IPS-18c (cell line): ENCODE data around the gene OR8B3.
"Not testable (repeated sequence)": the region's sequence is repeated elsewhere in the genome, so short reads cannot be mapped to it uniquely, and the experiment has no call there.

Experiments used
- H3K4me3 ChIP-seq: 2 replicates; pipeline ENCODE4 v1.7.0; 2013; ENCODE audit warnings: low read depth, mild to moderate bottlenecking, low read length, moderate library complexity; ENCODE audit not compliant: insufficient read depth
- H3K9me3 ChIP-seq: one replicate; pipeline ENCODE4 v1.6.1; 2013; ENCODE audit warnings: mild to moderate bottlenecking, low read length, moderate library complexity; ENCODE audit not compliant: control insufficient read depth, insufficient read depth

Gene OR8B3

GRCh38 chr11:124398924-124399323 is at the start of gene OR8B3:
Gene OR8B3, minus strand, starts transcription at chr11:124399024. Its CDS starts 1,673 bp downstream, at chr11:124397351.
- Histone ChIP-seq H3K4me3 (no peak within 1 kb of the TSS), H3K9me3 (no peaks in the 10 kb centered on the region)

- Histone ChIP-seq H3K9me3 (no peaks in the 10 kb centered on the region), H3K4me3 (no peak overlapping the region)
Observed at GRCh38 chr11:124446916-124447315, 48.1 kb upstream of the OR8B3 start.

DNA sequence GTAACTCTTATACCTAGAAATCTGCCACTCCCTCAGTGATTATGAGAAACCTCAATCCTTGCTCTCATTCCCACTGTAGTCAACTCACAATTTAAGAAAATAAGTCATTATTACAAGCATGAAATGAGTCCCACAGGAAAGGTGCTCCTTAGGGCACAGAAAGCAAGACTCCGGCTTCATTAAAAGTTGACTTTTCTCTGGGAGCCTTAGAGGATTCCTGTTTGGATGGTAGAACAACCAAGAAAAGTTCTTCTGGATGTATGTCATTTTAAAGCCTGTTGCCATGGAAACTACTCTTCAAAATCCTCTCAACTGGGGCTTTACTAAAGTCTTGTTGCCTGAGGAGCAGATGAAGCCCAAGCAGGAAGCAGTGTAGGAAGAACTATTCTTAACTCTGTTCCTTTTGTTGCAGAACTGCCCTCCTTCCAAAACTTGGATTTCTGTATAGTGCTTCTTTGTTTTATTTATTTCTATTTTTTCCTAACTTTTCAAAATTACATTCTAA is 46.9 kb upstream of the OR8B3 start, which contains the start of gene OR8B8:
Gene OR8B8, minus strand, starts transcription at position 51 of the 505 bp plus-strand sequence. CDS start 4,611 bp downstream, outside the sequence.
- no peak within 1 kb of the TSS for H3K4me3 ChIP-seq
- no peaks in the 10 kb centered on the region for H3K9me3 ChIP-seq

DNA sequence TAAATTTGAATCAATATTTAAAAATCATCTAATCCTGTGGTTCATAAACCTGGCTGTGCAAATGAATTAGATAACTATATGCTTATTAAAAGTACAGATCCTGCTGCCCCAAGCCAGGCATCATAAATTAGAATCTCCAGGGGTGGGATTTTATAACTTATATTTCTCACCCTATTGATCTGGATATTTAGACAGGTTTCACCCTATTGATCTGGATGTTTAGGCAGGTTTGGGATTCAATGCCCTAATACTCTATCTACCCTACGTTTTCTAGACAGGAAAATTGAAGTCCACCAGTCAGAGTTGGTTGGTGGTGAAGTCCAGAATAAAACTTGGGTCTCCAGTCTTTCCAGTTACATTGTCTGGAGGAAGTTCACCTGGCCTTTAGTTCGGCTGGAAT is 44.0 kb upstream of the OR8B3 start:
- H3K4me3 ChIP-seq = no peak overlapping the region
- no peaks in the 10 kb centered on the region for H3K9me3 ChIP-seq

DNA sequence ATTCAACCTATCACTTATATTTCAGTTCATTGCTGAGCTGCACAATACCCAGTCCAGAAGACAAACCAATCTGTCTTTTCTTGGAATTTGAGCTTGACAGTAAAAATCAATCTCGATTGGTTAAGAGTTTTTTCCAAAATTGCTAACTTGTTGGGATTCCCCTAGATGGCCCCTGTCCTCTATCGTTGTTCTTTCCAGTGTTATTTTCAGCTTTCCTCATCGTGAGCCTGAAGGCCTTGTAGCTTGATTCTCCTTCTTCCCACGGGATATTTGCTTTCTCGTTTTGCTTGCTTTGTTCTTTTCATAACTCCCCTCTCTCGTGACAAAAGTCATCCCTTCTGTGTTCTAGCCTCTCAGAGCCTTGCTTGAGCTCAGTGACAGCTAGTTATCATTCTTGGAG is 43.6 kb upstream of the OR8B3 start:
- Histone ChIP-seq H3K9me3 (no peaks in the 10 kb centered on the region), H3K4me3 (no peak overlapping the region)

DNA sequence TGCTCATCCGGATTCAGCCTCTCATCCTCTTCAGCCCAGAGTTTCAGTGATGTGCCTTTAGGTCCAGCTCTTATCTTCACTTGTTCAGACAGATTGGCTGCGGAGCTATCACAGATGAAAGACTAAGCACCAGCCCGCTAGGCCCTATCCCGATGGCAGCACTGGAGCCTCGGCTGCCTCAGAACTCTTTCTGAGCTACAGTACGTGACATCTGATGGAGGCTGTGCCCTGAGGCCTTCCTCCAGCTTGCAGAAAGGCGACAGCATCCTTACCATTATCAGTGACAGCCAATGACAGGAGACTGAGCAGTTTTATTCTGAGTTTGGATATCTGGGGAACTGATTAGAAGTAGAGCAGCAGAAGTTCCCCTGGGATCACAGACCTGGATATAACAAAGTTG is 42.7 kb upstream of the OR8B3 start:
- H3K4me3 ChIP-seq = no peak overlapping the region
- no peaks in the 10 kb centered on the region for H3K9me3 ChIP-seq

DNA sequence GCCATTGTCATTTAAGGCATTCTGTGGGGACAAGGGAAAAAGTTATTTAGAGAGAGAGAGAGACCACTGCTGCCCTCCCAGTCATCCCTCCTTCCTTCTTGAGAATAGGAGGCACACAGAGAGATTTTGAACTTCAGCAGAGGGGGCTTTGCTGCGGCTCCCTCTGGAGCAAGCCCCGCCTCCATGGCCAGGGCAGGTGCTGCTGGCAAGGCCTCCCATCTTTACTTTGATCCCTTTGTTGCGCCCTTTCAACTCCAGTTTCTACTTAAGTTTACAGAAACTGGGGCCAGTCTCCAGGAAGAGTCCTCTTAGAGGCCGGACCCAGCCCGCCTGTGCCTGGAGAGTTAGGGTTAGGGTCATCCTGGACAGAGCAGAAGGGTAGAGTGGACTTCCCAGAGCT is 42.3 kb upstream of the OR8B3 start:
- Histone ChIP-seq H3K4me3 (no peak overlapping the region), H3K9me3 (no peaks in the 10 kb centered on the region)

DNA sequence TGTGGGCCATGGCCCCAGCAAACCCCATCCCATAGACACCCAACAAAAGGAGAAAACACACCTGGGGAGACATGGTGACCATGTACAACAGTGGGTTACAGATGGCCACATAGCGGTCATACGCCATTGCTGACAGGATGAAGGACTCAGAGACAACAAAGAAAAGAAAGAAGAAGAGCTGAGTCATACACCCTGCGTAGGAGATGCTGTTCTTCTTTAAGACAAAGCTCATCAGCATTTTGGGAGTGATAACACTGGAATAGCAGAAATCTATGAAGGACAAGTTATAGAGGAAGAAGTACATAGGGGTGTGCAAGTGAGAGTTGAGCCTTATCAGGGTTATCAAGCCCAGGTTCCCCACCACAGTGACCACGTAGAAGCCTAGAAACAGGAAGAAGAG is 41.8 kb upstream of the OR8B3 start:
- no peak overlapping the region for H3K4me3 ChIP-seq

DNA sequence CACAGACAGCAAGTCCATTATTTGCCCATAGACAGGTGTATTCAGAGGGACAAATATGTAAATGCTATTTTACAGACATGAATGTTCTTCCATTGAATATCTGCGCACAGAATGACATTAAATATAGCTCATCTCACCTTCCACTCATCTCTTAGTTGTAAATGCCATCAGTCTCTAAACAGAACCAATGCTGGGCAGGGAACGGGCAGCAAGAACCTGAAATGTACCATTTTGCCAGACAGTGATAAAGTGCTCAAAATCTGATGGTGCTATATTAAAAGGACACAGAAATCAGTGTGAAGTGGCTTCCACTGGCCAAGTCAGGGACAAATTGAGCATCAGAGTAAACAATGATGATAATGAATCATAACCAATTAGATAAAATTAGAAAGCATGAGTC is 35.9 kb upstream of the OR8B3 start:
- Histone ChIP-seq H3K4me3 (no peak overlapping the region), H3K9me3 (peaks cover 4% of the 10 kb centered on the region)

More for the DNA sequence above, 41.8 kb upstream of the OR8B3 start:
- no peaks in the 10 kb centered on the region for H3K9me3 ChIP-seq

DNA sequence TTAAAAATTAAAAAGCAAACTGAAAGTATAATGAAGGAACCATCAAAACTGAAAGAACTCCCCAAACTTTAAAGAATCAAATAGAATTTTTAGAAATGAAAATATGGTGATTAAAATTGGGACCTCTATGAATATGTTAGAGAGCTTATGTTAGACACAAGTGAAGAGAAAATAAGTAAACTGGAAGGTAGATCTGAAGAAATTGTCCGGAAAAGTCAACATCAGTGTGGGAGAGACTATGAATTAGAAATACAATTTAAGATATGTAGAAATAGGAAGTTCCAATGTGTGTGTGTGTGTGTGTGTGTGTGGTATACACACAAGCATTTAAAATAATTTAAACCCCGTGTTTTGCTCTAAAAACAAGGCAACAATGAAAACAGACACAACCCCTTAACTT is 30.8 kb upstream of the OR8B3 start:
- peaks cover 4% of the 10 kb centered on the region for H3K9me3 ChIP-seq
- H3K4me3 ChIP-seq = no peak overlapping the region

DNA sequence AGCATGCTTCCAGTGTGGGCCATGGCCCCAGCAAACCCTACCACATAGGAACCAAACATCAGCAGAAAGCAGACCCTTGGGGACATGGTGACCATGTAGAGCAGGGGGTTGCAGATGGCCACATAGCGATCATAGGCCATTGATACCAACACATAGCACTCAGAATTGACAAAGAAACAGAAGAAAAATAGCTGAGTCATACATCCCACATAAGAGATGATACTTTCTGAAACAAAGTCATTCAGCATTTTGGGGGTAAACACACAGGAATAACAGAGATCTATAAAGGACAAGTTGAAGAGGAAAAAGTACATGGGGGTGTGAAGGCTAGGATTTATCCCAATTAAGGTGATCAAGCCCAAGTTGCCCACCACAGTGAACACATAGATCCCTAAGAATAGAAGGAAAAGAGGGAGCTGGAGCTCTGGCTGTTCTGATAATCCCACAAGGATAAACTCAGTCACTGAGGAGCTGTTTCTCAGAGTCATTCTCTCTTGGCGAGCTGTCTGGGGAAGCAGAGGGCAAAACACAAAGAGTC is 25.6 kb upstream of the OR8B3 start, which contains the start of gene OR8B4:
Gene OR8B4, minus strand, starts transcription at position 488 of the 538 bp plus-strand sequence. Its CDS starts 0 bp downstream, at position 488.
- Histone ChIP-seq H3K4me3 (no peak within 1 kb of the TSS), H3K9me3 (no peaks in the 10 kb centered on the region)

DNA sequence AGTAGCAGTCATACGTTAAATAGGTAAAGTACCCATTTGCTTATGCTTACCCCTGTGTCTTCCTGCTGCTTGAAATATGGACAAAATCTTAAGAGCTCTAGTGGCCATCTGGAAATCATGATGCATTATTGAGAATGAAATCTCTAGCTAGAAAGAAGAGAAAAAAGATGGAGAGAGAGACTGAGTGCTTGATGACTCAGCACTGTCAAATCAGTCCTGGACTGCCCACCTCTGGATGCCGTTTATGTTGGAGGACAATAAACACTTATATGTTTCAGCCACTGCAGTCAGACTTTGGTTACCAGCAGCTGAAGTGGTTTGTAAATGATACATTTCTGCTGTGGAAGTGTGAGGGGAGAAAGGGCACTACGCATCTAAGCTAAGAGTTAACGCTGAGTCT is 22.2 kb upstream of the OR8B3 start:
- H3K9me3 ChIP-seq = no peaks in the 10 kb centered on the region

DNA sequence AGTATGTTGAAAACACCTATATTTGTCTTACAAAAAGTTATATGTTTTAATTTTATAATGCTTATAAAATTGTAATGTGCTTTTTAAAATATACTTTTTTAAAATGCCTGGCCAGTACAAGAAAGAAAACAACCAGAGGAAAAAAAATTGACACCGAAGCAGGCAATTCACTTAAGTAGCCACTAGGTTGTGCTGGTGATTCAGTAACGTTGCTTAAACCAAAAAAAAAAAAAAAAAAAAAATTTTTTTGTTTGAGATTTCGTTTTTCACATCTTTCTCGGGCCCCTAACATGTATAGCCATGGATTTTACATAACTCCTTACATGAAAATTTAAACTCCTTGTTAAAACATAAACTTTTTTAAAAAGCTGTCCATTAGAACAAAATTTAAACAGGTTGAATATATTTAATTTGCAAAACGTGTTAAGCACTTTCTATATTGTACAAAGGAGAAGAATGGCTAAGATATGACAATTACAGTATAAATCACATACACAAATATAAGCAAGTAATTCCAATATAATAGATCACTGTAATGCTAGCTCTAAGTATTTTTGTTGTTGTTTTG is 16.6 kb upstream of the OR8B3 start:
- H3K9me3 ChIP-seq = no peaks in the 10 kb centered on the region

More for the DNA sequence above, 22.2 kb upstream of the OR8B3 start:
- H3K4me3 ChIP-seq = no peak overlapping the region

DNA sequence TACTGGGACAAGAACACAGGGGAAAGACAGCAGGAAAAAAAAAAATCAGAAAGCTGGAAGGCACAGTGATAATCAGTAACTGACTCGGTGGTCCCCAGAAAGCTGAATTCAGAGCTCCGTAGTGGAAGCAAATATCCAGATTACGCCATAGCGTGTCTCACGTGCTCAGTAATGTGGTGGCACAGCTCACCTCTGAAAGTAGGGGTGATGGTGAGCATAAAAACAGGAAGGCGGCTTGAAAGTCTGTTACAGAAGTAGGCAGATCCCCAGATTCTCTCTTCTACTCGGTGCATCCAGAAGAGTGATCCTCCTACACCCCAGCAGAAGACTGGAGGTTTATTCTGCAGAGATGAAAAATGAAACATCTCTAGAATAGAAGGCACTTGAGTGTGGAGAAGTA is 11.1 kb upstream of the OR8B3 start:
- H3K4me3 ChIP-seq = no peak overlapping the region
- no peaks in the 10 kb centered on the region for H3K9me3 ChIP-seq

More for the DNA sequence above, 16.6 kb upstream of the OR8B3 start:
- no peak overlapping the region for H3K4me3 ChIP-seq

GRCh38 chr11:124405581-124405980 is 6.8 kb upstream of the OR8B3 start:
- H3K4me3 ChIP-seq = no peak overlapping the region
- H3K9me3 ChIP-seq = no peaks in the 10 kb centered on the region

DNA sequence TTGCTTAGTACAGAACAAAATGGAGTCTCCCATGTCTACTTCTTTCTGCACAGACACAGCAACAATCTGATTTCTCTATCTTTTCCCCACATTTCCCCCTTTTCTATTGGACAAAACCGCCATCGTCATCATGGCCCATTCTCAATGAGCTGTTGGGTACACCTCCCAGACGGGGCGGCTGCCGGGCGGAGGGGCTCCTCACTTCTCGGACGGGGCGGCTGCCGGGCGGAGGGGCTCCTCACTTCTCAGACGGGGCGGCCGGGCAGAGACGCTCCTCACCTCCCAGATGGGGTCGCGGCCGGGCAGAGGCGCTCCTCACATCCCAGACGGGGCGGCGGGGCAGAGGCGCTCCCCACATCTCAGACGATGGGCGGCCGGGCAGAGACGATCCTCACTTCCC is 4.4 kb upstream of the OR8B3 start:
- not testable (repeated sequence) for H3K9me3 ChIP-seq, H3K4me3 ChIP-seq

- no peaks in the 10 kb centered on the region for H3K9me3 ChIP-seq
- no peak overlapping the region for H3K4me3 ChIP-seq
Observed at GRCh38 chr11:124402326-124402922, 3.6 kb upstream of the OR8B3 start.

GRCh38 chr11:124396847-124397246 is 2.0 kb downstream of the OR8B3 start:
- H3K4me3 ChIP-seq, H3K9me3 ChIP-seq: not testable (repeated sequence)
